ENCODE data around the gene BUB1B.

The BUB1B gene

GRCh38 chr15:40198355-40199085, 37.7 kb downstream of the BUB1B start:
- H3K4me3 ChIP-seq (ENCODE audit: low read depth, low read length) = no peak overlapping the region
- DNase-seq (ENCODE audit: low read depth) = no peak
- no peak for TF ChIP-seq CTCF (IDR thresholded peaks at IDR 0.05; ENCODE audit: insufficient read depth, low read depth, low read length, missing control alignments)

GRCh38 chr15:40204100-40204499, 43.2 kb downstream of the BUB1B start:
- no peak for TF ChIP-seq CTCF (IDR thresholded peaks at IDR 0.05; ENCODE audit: insufficient read depth, low read depth, low read length, missing control alignments)
- no peak overlapping the region for H3K4me3 ChIP-seq (ENCODE audit: low read depth, low read length)
- DNase-seq (ENCODE audit: low read depth) = no peak

GRCh38 chr15:40217166-40217824, 56.4 kb downstream of the BUB1B start:
- no peak overlapping the region for H3K4me3 ChIP-seq (ENCODE audit: low read depth, low read length)
- peak; percentile 64 for TF ChIP-seq CTCF (IDR thresholded peaks at IDR 0.05; ENCODE audit: insufficient read depth, low read depth, low read length, missing control alignments)
- peak; percentile 84 for DNase-seq (ENCODE audit: low read depth)

GRCh38 chr15:40219801-40220200, 58.9 kb downstream of the BUB1B start:
- no peak for TF ChIP-seq CTCF (IDR thresholded peaks at IDR 0.05; ENCODE audit: insufficient read depth, low read depth, low read length, missing control alignments)
- DNase-seq (ENCODE audit: low read depth) = no peak
- H3K4me3 ChIP-seq (ENCODE audit: low read depth, low read length) = no peak overlapping the region

- no peak for TF ChIP-seq CTCF (IDR thresholded peaks at IDR 0.05; ENCODE audit: insufficient read depth, low read depth, low read length, missing control alignments)
- no peak overlapping the region for H3K4me3 ChIP-seq (ENCODE audit: low read depth, low read length)
- DNase-seq (ENCODE audit: low read depth) = no peak
Measured at GRCh38 chr15:40222131-40222530, 61.3 kb downstream of the BUB1B start.

GRCh38 chr15:40226736-40227135, 65.9 kb downstream of the BUB1B start:
- DNase-seq (ENCODE audit: low read depth) = peak; percentile 19
- no peak overlapping the region for H3K4me3 ChIP-seq (ENCODE audit: low read depth, low read length)
- no peak for TF ChIP-seq CTCF (IDR thresholded peaks at IDR 0.05; ENCODE audit: insufficient read depth, low read depth, low read length, missing control alignments)
